ENCODE data around the gene SPEG.

- TF ChIP-seq CTCF (IDR thresholded peaks at IDR 0.05), result no peak
- no peak for TF ChIP-seq EZH2phosphoT487 (IDR thresholded peaks at IDR 0.05)
Observed at GRCh38 chr2:219446689-219447088, 12.0 kb downstream of the SPEG start.

Measured in neural progenitor cell (in vitro differentiated cells).